NK-92 (cell line): ENCODE results near the gene ELFN1.

ENCODE experiments used
- DNase-seq: peaks from one replicate; lab custom pipeline; 2025; ENCODE audit not compliant: unreplicated experiment; lab: John Stamatoyannopoulos, UW

Gene ELFN1

DNA sequence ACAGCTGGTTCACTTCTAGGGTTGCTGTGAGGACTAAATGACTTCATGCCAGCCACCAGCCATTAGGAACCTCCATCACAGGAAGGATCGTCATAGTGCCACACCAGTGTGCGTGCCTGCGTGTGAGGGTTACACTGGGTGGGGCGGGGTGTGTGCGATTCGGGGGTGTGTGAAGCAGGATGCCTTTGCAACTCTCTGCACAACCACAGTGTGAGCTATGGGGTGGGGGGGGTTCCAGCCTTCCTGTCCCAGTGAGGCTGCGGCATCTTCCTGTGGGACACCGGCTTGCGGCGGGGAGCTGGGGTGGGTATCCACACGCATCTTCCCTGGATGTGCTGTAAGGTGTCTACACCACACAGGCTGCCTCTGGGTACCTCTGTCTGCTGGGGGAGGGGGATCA is 6.9 kb upstream of the ELFN1 start:
- no peak for DNase-seq

DNA sequence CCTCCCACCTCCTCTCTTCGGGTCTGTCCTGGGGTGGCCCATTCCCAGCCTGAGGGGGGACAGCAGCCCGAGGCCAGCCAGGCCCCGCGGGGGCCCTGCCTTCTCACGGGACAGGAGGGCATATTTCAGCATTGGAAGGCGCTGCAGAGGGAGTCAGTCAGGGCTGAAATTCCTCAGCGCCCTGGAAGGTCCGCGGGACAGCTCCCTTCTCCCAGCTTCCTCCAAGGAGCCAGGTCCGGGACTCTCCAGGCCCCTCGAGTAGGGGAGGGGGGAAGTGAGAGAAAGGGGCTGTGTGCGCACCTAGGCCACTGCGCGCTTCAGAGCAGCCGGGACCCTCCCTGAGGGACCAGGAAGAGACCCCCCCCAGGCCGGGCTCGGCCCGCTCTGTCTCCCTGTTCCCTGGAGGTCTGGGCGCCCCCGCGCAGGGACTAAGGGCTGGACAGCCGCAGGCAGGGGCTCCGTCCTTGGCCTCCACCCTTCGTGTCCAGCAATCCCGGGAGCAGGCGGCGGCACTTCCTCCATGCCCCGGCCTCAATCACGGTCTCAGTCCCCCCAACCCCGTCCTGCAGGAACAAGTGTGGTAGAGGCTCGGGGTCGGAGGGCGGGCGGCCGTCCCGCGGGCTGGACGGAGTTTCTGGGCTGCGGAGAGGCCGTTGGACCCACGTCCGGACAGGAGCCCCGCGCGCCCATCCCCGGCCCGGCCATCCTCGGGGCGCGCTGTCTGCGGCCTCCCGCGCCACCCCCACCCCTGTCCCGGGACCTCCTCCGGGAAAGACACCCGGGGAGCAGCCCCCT is 6.0 kb upstream of the ELFN1 start:
- no peak for DNase-seq

GRCh38 chr7:1664711-1665548 is 5.1 kb upstream of the ELFN1 start:
- DNase-seq, result no peak

DNA sequence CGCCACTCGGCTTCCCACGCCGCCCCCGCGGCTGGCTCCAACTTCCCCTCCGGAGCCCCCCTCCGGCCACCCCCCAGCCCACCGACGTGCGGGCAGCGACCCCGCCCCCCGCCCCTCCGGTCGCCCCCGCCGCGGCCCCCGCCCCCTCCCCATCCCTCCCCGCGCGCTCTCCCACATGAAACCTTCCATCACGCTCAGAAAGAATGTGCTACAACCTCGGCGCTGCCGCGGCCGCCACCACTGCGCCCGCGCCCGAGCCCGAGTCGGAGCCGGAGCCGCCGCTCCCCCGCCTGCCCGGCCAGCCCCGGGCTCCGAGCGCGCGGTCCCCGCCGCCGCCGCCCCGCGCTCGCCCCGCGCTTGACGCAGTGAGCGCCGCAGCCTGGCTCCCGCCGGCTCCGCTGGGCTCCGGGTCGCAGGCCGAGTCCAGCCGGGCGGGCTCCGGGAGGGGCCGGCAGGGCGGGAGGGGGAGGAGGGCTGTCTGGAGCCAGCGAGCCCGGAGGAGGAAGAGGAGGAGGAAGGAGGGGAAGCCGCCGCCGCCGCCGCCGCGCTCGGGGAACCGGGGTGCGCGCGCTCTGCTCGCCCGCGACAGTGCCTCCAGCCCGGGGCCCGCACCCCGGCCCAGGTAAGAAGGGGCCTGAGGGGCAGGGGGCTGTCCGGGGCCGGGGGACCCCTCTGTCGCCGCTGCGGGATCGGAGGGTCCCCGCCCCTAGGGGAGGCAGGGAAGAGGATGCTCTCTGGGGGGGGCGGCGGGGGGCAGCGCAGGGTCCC is 4.3 kb upstream of the ELFN1 start:
- no peak for DNase-seq

- DNase-seq, result no peak
Observed at GRCh38 chr7:1666317-1666822, 3.7 kb upstream of the ELFN1 start.

- DNase-seq, result no peak
Observed at GRCh38 chr7:1666823-1667565, 3.1 kb upstream of the ELFN1 start.

DNA sequence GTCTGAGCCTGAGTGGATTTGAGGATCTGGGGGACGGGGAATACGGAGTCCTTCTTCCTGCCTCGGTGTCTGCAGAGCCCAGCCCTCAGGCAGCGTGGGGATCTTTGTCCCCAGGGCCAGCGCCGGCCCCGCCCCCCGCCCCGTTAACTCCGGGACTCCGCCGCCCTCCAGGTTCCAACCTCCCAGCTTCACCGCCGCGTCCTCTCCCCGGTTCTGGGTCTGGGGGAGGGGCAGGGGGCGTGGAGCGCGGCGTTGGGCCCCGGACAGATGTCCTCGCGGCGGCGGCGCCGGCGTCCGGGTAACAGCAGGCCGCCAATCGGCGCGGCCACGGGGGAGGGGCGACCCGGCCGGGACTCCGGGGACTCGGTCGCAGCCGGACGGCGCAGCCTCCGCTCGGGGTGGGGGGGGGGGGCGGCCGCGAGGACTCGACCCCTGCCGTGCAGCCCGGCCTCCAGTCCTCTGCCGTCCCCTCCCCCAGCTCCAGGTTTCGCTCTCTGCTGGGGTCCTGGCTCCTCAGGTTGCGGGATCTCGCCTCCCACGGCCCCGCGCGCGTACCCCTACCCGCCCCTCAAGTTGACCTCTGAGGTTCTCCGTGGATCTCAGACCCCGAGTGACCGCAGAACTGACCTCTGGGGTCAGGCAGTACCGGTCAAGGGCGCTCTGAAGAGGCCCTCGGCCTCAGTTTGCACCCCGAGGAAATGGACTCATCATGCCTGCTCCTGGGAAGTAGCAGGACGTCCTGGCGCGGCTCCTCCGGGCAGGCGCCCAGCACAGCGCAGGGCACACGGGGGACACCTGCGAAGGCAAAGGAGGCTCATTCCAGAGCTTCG is 2.3 kb upstream of the ELFN1 start:
- no peak for DNase-seq

DNA sequence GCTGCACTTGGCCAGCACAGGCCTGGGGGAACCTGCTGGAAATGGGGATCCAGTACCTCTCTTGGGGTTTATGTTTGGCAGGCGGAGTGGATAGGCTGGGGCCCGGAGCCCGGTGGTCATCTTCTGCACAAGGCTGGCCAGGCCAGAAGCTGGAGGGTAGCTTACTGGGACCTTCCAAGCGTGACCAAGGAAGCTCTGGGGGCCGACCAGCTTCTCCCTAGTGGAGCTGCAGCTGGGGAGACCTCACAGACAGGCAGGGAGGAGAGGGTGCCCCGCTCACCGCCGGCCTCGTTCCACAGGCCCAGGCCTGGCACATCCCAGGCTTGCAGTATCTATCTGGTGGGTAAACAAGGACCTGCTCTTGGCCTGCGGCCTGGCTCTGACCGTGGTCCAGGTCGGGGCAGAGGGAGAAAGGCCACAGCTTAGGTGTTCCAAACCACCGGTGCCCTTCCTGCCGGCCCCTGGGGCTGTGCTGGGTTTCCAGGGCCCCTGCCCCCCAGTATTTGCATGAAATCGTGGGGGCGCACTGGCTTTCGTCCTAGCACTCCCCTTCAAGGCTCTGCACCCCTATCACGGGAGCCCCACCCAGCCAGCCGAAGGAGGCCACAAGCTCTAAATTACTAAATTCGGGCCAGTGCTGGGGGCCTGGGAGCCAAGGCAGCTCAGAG is 1.5 kb upstream of the ELFN1 start:
- DNase-seq, result no peak

DNA sequence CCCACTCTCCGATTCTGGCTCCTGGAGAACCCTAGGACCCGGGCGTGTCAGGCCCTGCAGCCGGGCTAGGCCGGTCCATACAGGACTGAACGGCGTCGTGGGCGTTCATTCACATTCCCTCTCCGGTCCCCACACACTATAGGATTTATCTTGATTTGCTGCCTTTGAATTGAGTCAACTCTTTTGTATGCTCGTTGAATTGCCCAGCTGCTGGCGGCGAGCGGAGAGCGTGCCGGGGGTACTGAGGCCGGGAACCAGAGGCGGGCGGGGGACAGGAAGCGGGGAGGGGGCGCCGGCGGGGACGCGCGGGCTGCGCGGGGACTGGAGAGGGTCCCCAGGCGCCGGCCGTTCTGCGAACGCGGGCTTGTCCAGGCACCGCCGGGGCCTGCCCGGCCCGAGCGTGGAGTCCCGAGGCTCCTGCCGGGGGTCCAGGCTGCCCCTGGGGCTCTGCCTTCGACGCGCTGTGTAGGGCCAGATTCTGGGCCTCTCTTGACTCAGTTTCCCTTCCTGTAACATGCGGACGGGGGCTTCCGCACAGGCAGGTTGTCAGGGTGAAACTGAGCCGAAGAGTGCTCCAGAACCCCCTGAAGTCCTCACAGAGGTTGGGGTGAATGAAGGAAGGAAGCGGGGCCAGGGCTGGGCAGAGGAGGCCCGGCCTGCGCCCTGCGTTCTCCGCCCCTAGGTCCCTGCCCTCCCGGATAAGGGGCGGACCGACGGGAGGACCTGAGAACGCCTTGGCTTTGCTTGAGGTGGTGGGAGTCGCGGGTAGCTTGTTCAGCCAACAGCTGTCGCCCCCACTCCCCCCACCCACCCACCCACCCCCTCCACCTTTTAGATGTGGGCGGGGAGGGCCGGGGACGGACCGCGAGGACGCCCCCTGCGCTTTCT is 769 bp upstream of the ELFN1 start:
- DNase-seq, result no peak

- DNase-seq, result no peak
Observed at GRCh38 chr7:1670894-1671593, 967 bp downstream of the ELFN1 start.

GRCh38 chr7:1671594-1672451 is 1.7 kb downstream of the ELFN1 start:
- DNase-seq, result no peak

DNA sequence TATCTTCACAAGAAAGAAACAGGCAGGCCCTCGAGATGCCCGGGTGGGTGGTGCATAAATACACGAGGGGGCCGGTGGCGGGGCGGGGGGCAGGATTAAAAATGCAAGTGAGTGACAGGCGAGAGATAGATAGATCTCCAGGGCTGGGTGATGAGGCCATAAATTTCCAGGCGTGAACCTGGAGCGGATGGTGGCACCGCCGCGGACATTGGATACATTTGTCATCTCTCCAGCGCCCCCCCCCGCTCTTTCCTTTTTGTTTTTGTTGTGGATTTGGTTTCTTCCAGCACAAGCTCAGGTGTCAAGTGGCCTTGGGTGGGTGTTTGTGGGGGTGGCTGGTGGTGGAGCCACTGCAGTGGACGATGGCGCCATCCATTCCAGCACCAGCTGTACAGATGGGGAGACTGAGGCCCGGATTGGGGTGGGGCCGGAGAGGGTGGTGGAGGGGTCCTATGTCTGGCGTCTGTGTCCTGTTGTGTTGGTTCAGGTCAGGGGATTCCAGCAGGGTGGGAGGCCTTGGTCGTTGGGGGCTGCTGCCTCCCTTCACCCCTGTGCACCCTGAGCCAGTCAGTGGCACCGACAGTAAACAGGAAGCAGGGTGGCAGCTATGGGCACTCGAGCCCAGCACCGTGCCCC is 2.9 kb downstream of the ELFN1 start:
- DNase-seq, result no peak

DNA sequence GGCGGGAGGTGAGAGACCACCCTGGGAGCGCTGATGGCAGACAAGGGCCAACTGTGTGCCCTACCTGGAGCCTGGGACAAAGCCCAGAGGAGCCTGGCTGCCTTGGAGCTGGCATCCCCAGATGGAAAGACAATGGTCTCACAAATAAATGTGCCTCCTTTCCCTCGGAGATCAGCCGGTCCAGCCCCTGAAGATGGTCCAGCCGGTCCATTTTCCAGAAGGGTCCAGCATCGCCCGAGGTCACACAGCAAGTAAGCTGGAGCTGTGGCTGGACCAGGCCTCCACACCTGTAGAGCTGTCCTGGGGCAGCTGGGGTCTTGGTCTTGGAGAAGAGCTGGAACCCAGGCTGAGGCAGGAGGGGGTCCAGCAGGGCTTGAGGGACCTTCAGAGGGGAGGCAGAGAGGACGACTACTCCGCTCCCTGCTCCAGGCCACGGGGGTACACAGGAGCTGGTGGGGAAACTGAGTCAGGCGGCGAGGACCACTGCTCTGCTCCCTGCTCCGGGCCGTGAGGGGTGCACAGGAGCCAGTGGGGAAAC is 3.6 kb downstream of the ELFN1 start:
- no peak for DNase-seq

GRCh38 chr7:1674161-1675035 is 4.3 kb downstream of the ELFN1 start:
- no peak for DNase-seq

- no peak for DNase-seq
Observed at GRCh38 chr7:1675036-1675671, 5.1 kb downstream of the ELFN1 start.
